ENCODE data around the gene EPS8L3.

GRCh38 chr1:109776206-109776835 is 12.6 kb upstream of the EPS8L3 start:
- TF ChIP-seq POLR2AphosphoS5 (IDR thresholded peaks at IDR 0.05; ENCODE audit: low read depth, low read length) (no peak), POLR2A (IDR thresholded peaks at IDR 0.05; ENCODE audit: borderline replicate concordance, extremely low read depth, insufficient read depth, insufficient read length) (no peak), EZH2phosphoT487 (IDR thresholded peaks at IDR 0.05; ENCODE audit: borderline replicate concordance) (no peak), SRF (IDR thresholded peaks at IDR 0.05; ENCODE audit: low read depth) (no peak), ELF1 (IDR thresholded peaks at IDR 0.05; ENCODE audit: borderline replicate concordance, low read depth) (no peak), EGR1 (IDR thresholded peaks at IDR 0.05; ENCODE audit: low read depth) (no peak), EZH2 (IDR thresholded peaks at IDR 0.05) (no peak), RAD21 (IDR thresholded peaks at IDR 0.05; ENCODE audit: low read depth) (no peak)
- TF ChIP-seq, protein P1, sequence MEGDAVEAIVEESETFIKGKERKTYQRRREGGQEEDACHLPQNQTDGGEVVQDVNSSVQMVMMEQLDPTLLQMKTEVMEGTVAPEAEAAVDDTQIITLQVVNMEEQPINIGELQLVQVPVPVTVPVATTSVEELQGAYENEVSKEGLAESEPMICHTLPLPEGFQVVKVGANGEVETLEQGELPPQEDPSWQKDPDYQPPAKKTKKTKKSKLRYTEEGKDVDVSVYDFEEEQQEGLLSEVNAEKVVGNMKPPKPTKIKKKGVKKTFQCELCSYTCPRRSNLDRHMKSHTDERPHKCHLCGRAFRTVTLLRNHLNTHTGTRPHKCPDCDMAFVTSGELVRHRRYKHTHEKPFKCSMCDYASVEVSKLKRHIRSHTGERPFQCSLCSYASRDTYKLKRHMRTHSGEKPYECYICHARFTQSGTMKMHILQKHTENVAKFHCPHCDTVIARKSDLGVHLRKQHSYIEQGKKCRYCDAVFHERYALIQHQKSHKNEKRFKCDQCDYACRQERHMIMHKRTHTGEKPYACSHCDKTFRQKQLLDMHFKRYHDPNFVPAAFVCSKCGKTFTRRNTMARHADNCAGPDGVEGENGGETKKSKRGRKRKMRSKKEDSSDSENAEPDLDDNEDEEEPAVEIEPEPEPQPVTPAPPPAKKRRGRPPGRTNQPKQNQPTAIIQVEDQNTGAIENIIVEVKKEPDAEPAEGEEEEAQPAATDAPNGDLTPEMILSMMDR (IDR thresholded peaks at IDR 0.05 in 2 of 3, conservative IDR thresholded peaks at IDR 0.05 in 1 of 3; ENCODE audit: borderline replicate concordance in 1 of 3, insufficient read depth in 1 of 3, low read depth in 2 of 3, low read length in 2 of 3) = no peak

Data from HCT116 (cell line).